Kidney (tissue), 14 donors: ENCODE data around the gene PKNOX2. TPM values are rescaled to one million over a fixed set of nuclear protein-coding genes. Genes with fewer than 3 reads are reported as not detected.

ENCODE experiments used
- DNase-seq, 5 donors: peaks; one replicate each; pipeline ENCODE4 v3.0.0-alpha.2; 2013 to 2020
- FAIRE-seq: peaks from 2 replicates; lab custom pipeline; 2012; peaks lifted over from hg19 to GRCh38; lab: Jason Lieb, UNC
- H3K27ac ChIP-seq, 2 donors: one replicate each; pipeline ENCODE4 v1.7.0; 2013; ENCODE audit warnings: low read depth in 2 of 2, low read length in 2 of 2, inconsistent platforms in 1 of 2
- H3K27me3 ChIP-seq: one replicate; pipeline ENCODE4 v1.7.1; 2013; ENCODE audit warnings: low read length, inconsistent platforms; ENCODE audit not compliant: control insufficient read depth, insufficient read depth
- H3K36me3 ChIP-seq, 3 donors: one replicate each; pipeline versions ENCODE4 v1.7.0 to v1.7.1; 2013; ENCODE audit warnings: low read length in 3 of 3, control low read depth in 1 of 3, inconsistent platforms in 1 of 3; ENCODE audit not compliant: insufficient read depth in 3 of 3, control insufficient read depth in 2 of 3
- H3K4me1 ChIP-seq, 3 donors: one replicate each; pipeline versions ENCODE4 v1.7.0 to v1.7.1; 2013; ENCODE audit warnings: low read length in 3 of 3, inconsistent platforms in 1 of 3, low read depth in 1 of 3; ENCODE audit not compliant: control insufficient read depth in 2 of 3, insufficient read depth in 2 of 3
- H3K4me3 ChIP-seq, 3 donors: one replicate each; pipeline versions ENCODE4 v1.7.0 to v1.8.1; 2013; ENCODE audit warnings: low read length in 3 of 3, control low read depth in 1 of 3, inconsistent platforms in 1 of 3
- H3K9ac ChIP-seq, 3 donors: one replicate each; pipeline versions ENCODE4 v1.7.0 to v1.7.1; 2013; ENCODE audit warnings: low read length in 3 of 3, control low read depth in 1 of 3, inconsistent platforms in 1 of 3
- H3K9me3 ChIP-seq, 3 donors: one replicate each; pipeline versions ENCODE4 v1.7.0 to v1.7.1; 2013; ENCODE audit warnings: low read length in 3 of 3, control low read depth in 1 of 3, inconsistent platforms in 1 of 3; ENCODE audit not compliant: control insufficient read depth in 2 of 3, insufficient read depth in 1 of 3
- CTCF ChIP-seq: IDR thresholded peaks from 3 replicates; pipeline ENCODE4 v1.5.1; 2012; ENCODE audit warnings: mild to moderate bottlenecking, moderate library complexity, borderline replicate concordance; ENCODE audit not compliant: insufficient read depth; ENCODE audit errors: extremely low read depth
- intact Hi-C: fragments of 100-400 bp; cut with DNase I; formaldehyde crosslinking; loops from one replicate; pipeline ENCODE4 v1.11.1; 2022
- polyA plus RNA-seq: library from polyadenylated mRNA; stranded (reverse); fragments of 350-450 nt; fragmentation: Illumina TruSeq; extraction: RNeasy Lipid Tissue Mini Kit (QIAGEN cat#74804); gene quantifications from one replicate; pipeline ENCODE4 v1.2.3, GENCODE V29; 2014; ENCODE audit warnings: low read depth, low replicate concordance; ENCODE audit not compliant: insufficient read depth
- total RNA-seq: library from RNA; stranded (reverse); fragmentation: NEBNext Ultra II Directional; extraction: Animal tissue kit (Norgen Biotek cat#: 25700); gene quantifications from one replicate; pipeline ENCODE4 v1.2.1, GENCODE V29; 2021
- donor health status: control.
- donor health status: control.
- donor health status: control.
- donor health status: control.
- donor health status: control.
- donor health status: DM: yes; HTN: yes; CAD: no.
- donor health status: Normal renal cell carcinoma (clear cell type).

Gene PKNOX2
- total and polyA plus RNA-seq, 2 donors from 2014 or later = 1.5 to 6.0 TPM

GRCh38 chr11:125154378-125155099, 10.0 kb upstream of the PKNOX2 start:
- peak in 4 of 5 donors; percentile 88 to 93 (median 92) for DNase-seq
- intact Hi-C loops = no loop called here
- TF ChIP-seq CTCF = no peak

GRCh38 chr11:125155100-125155444, 9.5 kb upstream of the PKNOX2 start:
- Histone ChIP-seq H3K4me1 (peaks cover 0 to 15% (median 0%) of the 10 kb centered on the region in 3 donors), H3K9me3 (peaks cover 0 to 7% (median 0%) of the 10 kb centered on the region in 3 donors), H3K9ac (no peak overlapping the region), H3K27ac (no peak overlapping the region), H3K4me3 (peak overlapping the region in 1 of 3 donors; percentile 1), H3K27me3 (peaks cover 2% of the 10 kb centered on the region), H3K36me3 (peaks cover 0 to 3% (median 0%) of the 10 kb centered on the region in 3 donors)
- intact Hi-C loops = no loop called here
- DNase-seq (no peak), FAIRE-seq (no peak)
- TF ChIP-seq CTCF = no peak

More at GRCh38 chr11:125154378-125155099, 10.0 kb upstream of the PKNOX2 start:
- H3K4me1 ChIP-seq = peaks cover 0 to 15% (median 0%) of the 10 kb centered on the region in 3 donors
- H3K4me3 ChIP-seq = no peak overlapping the region
- H3K9me3 ChIP-seq = peaks cover 0 to 7% (median 0%) of the 10 kb centered on the region in 3 donors
- H3K9ac ChIP-seq = no peak overlapping the region
- no peak for FAIRE-seq
- H3K27me3 ChIP-seq = peaks cover 2% of the 10 kb centered on the region
- peaks cover 0 to 3% (median 0%) of the 10 kb centered on the region in 3 donors for H3K36me3 ChIP-seq
- no peak overlapping the region for H3K27ac ChIP-seq

GRCh38 chr11:125155767-125156166, 8.8 kb upstream of the PKNOX2 start:
- H3K27me3 ChIP-seq = peaks cover 2% of the 10 kb centered on the region
- FAIRE-seq (no peak), DNase-seq (no peak)
- H3K9ac ChIP-seq = no peak overlapping the region
- peaks cover 0 to 3% (median 0%) of the 10 kb centered on the region in 3 donors for H3K36me3 ChIP-seq
- no peak for TF ChIP-seq CTCF
- H3K4me3 ChIP-seq = peak overlapping the region in 1 of 3 donors; percentile 1
- H3K27ac ChIP-seq = no peak overlapping the region
- intact Hi-C loops = no loop called here
- H3K4me1 ChIP-seq = peaks cover 0 to 15% (median 0%) of the 10 kb centered on the region in 3 donors
- peaks cover 0 to 7% (median 0%) of the 10 kb centered on the region in 3 donors for H3K9me3 ChIP-seq
